Mucosa of descending colon (tissue), 3 donors: Measurements from ENCODE around the gene C3orf20. TPM values are rescaled to one million over a fixed set of nuclear protein-coding genes. Genes with fewer than 3 reads are reported as not detected.

ENCODE experiments used
- ATAC-seq: fragments of 200-7000 bp; cut with Tn5 transposase; one replicate; pipeline ENCODE4 v1.9.1; 2020; ENCODE audit warnings: mild to moderate bottlenecking, moderate library complexity
- DNase-seq, 3 donors: peaks; one replicate each; pipeline ENCODE4 v3.0.0-alpha.2; 2020
- H3K36me3 ChIP-seq: fragments of 200-600 bp; one replicate; pipeline ENCODE4 v1.8.0; 2021; ENCODE audit warnings: low read depth, mild to moderate bottlenecking
- H3K4me1 ChIP-seq: fragments of 200-600 bp; one replicate; pipeline ENCODE4 v1.8.0; 2021; ENCODE audit warnings: low read depth, mild to moderate bottlenecking
- H3K4me3 ChIP-seq: fragments of 200-600 bp; one replicate; pipeline ENCODE4 v1.8.0; 2021; ENCODE audit warnings: mild to moderate bottlenecking
- H3K9me3 ChIP-seq: fragments of 200-600 bp; one replicate; pipeline ENCODE4 v1.8.0; 2021; ENCODE audit warnings: mild to moderate bottlenecking
- intact Hi-C, 2 donors: fragments of 100-400 bp; cut with DNase I in 1 of 2; cut with micrococcal nuclease in 1 of 2; formaldehyde crosslinking; loops; one replicate each; pipeline versions ENCODE4 v1.11.0 to v1.11.1; 2022; cut with DNase I, micrococcal nuclease
- total RNA-seq, 3 donors: library from RNA; stranded (reverse); fragmentation: NEBNext Ultra II Directional in 2 of 3; extraction: Animal tissue kit (Norgen Biotek cat#: 25700) in 2 of 3; gene quantifications; one replicate each; pipeline versions ENCODE4 v1.2.1 to v1.2.4, GENCODE V29; 2021 to 2023
- TF ChIP-seq, protein P1 (sequence below): fragments of 200-600 bp; IDR thresholded peaks from one replicate; pipeline ENCODE4 v1.8.0; 2022; ENCODE audit warnings: antibody characterized with exemption, mild to moderate bottlenecking
- donor health status: DM: no; HTN: no; CAD: no; lungs with moderate emphysema.
- donor health status: DM: no; HTN: no; CAD: no.
- donor health status: DM: no; HTN: yes; CAD: no.

Gene C3orf20
- total RNA-seq, 3 donors from 2014 or later: not detected

DNA sequence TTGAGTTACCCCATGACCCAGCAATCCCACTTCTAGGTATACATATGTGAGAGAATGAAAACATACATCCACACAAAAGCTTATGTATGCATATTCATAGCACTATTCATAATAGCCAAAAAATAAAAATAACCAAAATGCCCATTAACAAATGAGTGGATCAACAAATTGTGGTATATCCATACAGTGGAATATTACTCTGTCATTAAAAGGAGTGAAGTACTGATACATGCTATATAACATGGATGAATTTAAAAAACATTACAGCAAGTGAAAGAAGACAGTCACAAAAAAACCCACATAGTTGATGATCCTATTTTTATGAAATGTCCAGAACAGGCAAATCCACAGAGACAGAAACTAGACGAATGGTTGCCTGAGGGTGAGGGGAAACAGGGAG is 5.2 kb downstream of the C3orf20 start:
- no peaks in the 10 kb centered on the region for H3K36me3 ChIP-seq
- no peaks in the 10 kb centered on the region for H3K9me3 ChIP-seq
- no peaks in the 10 kb centered on the region for H3K4me1 ChIP-seq
- DNase-seq (no peak), ATAC-seq (no peak)
- TF ChIP-seq, protein P1, sequence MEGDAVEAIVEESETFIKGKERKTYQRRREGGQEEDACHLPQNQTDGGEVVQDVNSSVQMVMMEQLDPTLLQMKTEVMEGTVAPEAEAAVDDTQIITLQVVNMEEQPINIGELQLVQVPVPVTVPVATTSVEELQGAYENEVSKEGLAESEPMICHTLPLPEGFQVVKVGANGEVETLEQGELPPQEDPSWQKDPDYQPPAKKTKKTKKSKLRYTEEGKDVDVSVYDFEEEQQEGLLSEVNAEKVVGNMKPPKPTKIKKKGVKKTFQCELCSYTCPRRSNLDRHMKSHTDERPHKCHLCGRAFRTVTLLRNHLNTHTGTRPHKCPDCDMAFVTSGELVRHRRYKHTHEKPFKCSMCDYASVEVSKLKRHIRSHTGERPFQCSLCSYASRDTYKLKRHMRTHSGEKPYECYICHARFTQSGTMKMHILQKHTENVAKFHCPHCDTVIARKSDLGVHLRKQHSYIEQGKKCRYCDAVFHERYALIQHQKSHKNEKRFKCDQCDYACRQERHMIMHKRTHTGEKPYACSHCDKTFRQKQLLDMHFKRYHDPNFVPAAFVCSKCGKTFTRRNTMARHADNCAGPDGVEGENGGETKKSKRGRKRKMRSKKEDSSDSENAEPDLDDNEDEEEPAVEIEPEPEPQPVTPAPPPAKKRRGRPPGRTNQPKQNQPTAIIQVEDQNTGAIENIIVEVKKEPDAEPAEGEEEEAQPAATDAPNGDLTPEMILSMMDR: no peak
- intact Hi-C loops: no loop called here
- no peak overlapping the region for H3K4me3 ChIP-seq

DNA sequence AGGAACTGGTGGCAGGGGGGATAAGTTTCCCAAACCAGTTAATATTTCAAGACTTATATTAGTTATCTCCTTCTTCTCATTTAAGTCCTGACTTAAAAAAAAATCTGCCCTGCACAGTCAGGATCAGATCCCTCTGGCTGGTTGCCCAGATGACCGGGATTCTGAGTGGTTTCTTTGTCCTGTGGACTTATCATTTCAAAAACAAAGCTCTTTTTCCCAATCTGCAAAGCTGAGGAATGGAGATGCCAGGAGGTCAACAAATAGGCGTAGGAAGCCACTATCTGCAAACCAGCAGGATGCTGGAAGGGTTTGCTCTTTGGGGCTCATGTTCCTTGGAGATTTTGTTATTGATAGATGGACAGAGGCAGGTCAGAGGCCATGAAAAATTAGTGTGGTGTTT is 5.8 kb downstream of the C3orf20 start:
- ATAC-seq: no peak
- no peaks in the 10 kb centered on the region for H3K36me3 ChIP-seq
- no peaks in the 10 kb centered on the region for H3K4me1 ChIP-seq
- H3K9me3 ChIP-seq: no peaks in the 10 kb centered on the region
- DNase-seq: no peak
- intact Hi-C loops: no loop called here
- TF ChIP-seq, protein P1: no peak
- H3K4me3 ChIP-seq: no peak overlapping the region

GRCh38 chr3:14684447-14684846 is 9.5 kb downstream of the C3orf20 start:
- no peak for DNase-seq
- H3K9me3 ChIP-seq: no peaks in the 10 kb centered on the region
- H3K36me3 ChIP-seq: no peaks in the 10 kb centered on the region
- H3K4me1 ChIP-seq: no peaks in the 10 kb centered on the region
- TF ChIP-seq, protein P1: no peak
- intact Hi-C loops: no loop called here
- no peak for ATAC-seq
- H3K4me3 ChIP-seq: no peak overlapping the region

- TF ChIP-seq, protein P1: no peak
- intact Hi-C loops: no loop called here
Measured at GRCh38 chr3:14685179-14685578, 10.2 kb downstream of the C3orf20 start.

GRCh38 chr3:14687360-14687759 is 12.4 kb downstream of the C3orf20 start:
- no peak for ATAC-seq
- Histone ChIP-seq H3K4me3 (no peak overlapping the region), H3K9me3 (no peaks in the 10 kb centered on the region), H3K4me1 (no peaks in the 10 kb centered on the region), H3K36me3 (no peaks in the 10 kb centered on the region)
- TF ChIP-seq, protein P1: no peak
- intact Hi-C loops: no loop called here
- no peak for DNase-seq

More at GRCh38 chr3:14685179-14685578, 10.2 kb downstream of the C3orf20 start:
- DNase-seq (no peak), ATAC-seq (no peak)
- H3K4me1 ChIP-seq: no peaks in the 10 kb centered on the region
- H3K4me3 ChIP-seq: no peak overlapping the region
- no peaks in the 10 kb centered on the region for H3K9me3 ChIP-seq
- H3K36me3 ChIP-seq: no peaks in the 10 kb centered on the region

- H3K4me3 ChIP-seq: no peak overlapping the region
- H3K36me3 ChIP-seq: no peaks in the 10 kb centered on the region
- TF ChIP-seq, protein P1: no peak
- intact Hi-C loops: no loop called here
- H3K4me1 ChIP-seq: no peaks in the 10 kb centered on the region
- ATAC-seq (no peak), DNase-seq (no peak)
- no peaks in the 10 kb centered on the region for H3K9me3 ChIP-seq
Measured at GRCh38 chr3:14688525-14688924, 13.6 kb downstream of the C3orf20 start.
